SK-N-SH treated with all-trans-retinoic acid at 6 μM for 48 hours (cell line): ENCODE results near the gene KRTAP5-8.
"Not testable (repeated sequence)": the region's sequence is repeated elsewhere in the genome, so short reads cannot be mapped to it uniquely, and the experiment has no call there.

ENCODE experiments used
- ATAC-seq: fragments of 200-7000 bp; cut with Tn5 transposase; 3 replicates; pipeline ENCODE4 v1.9.1; 2020; ENCODE audit warnings: mild to moderate bottlenecking, moderate library complexity
- ARNTL ChIP-seq: fragments of 450-650 bp; formaldehyde crosslinking; IDR thresholded peaks from 2 replicates; pipeline ENCODE4 v1.5.0; 2020; ENCODE audit warnings: low read depth, mild to moderate bottlenecking, moderate library complexity, borderline replicate concordance
- BACH2 ChIP-seq: fragments of 250-450 bp; sonication (Bioruptor Pico); IDR thresholded peaks from 2 replicates; pipeline ENCODE4 v1.9.0; 2021; ENCODE audit warnings: mild to moderate bottlenecking, borderline replicate concordance
- CSDC2 ChIP-seq: fragments of 250-450 bp; sonication (Bioruptor Pico); IDR thresholded peaks from 2 replicates; pipeline ENCODE4 v1.5.0; 2020; ENCODE audit warnings: mild to moderate bottlenecking, moderate library complexity
- CSRNP3 ChIP-seq: fragments of 250-450 bp; sonication (Bioruptor Pico); IDR thresholded peaks from 2 replicates; pipeline ENCODE4 v1.5.1; 2021; ENCODE audit warnings: mild to moderate bottlenecking, moderate library complexity
- ESRRG ChIP-seq: fragments of 250-450 bp; sonication (Bioruptor Pico); IDR thresholded peaks from 2 replicates; pipeline ENCODE4 v1.6.1; 2021; ENCODE audit warnings: mild to moderate bottlenecking
- GLIS3 ChIP-seq: fragments of 250-450 bp; sonication (Bioruptor Pico); IDR thresholded peaks from 2 replicates; pipeline ENCODE4 v1.5.0; 2020; ENCODE audit warnings: mild to moderate bottlenecking, moderate library complexity
- ISL1 ChIP-seq: fragments of 250-450 bp; sonication (Bioruptor Pico); IDR thresholded peaks from 2 replicates; pipeline ENCODE4 v2.1.2; 2022; ENCODE audit warnings: mild to moderate bottlenecking, moderate library complexity
- OSR1 ChIP-seq: fragments of 250-450 bp; sonication (Bioruptor Pico); IDR thresholded peaks from 2 replicates; pipeline ENCODE4 v1.8.0; 2022; ENCODE audit warnings: moderate library complexity, mild to moderate bottlenecking, inconsistent platforms
- POU6F1 ChIP-seq: fragments of 250-450 bp; sonication (Bioruptor Pico); IDR thresholded peaks from 2 replicates; pipeline ENCODE4 v1.8.0; 2021; ENCODE audit warnings: low read depth, mild to moderate bottlenecking, moderate library complexity, borderline replicate concordance
- PPARA ChIP-seq: fragments of 250-450 bp; sonication (Bioruptor Pico); IDR thresholded peaks from 2 replicates; pipeline ENCODE4 v1.5.0; 2020; ENCODE audit warnings: mild to moderate bottlenecking, borderline replicate concordance
- RARB ChIP-seq: fragments of 250-450 bp; sonication (Bioruptor Pico); IDR thresholded peaks from 2 replicates; pipeline ENCODE4 v1.8.0; 2021; ENCODE audit warnings: mild to moderate bottlenecking, moderate library complexity
- SNAI2 ChIP-seq: fragments of 250-450 bp; sonication (Bioruptor Pico); IDR thresholded peaks from 2 replicates; pipeline ENCODE4 v1.5.0; 2020; ENCODE audit warnings: mild to moderate bottlenecking, moderate library complexity
- TCF4 ChIP-seq: fragments of 250-450 bp; sonication (Bioruptor Pico); IDR thresholded peaks from 2 replicates; pipeline ENCODE4 v1.8.0; 2021; ENCODE audit warnings: mild to moderate bottlenecking, moderate library complexity, borderline replicate concordance
- TOX ChIP-seq: fragments of 250-450 bp; sonication (Bioruptor Pico); IDR thresholded peaks from 2 replicates; pipeline ENCODE4 v1.8.0; 2021; ENCODE audit warnings: mild to moderate bottlenecking, moderate library complexity, borderline replicate concordance
- TSHZ2 ChIP-seq: fragments of 250-450 bp; sonication (Bioruptor Pico); IDR thresholded peaks from 2 replicates; pipeline ENCODE4 v1.5.0; 2020; ENCODE audit warnings: mild to moderate bottlenecking, moderate library complexity
- ZC3H10 ChIP-seq: fragments of 250-450 bp; sonication (Bioruptor Pico); IDR thresholded peaks from 2 replicates; pipeline ENCODE4 v1.5.1; 2021; ENCODE audit warnings: mild to moderate bottlenecking, moderate library complexity
- ZFP3 ChIP-seq: fragments of 250-450 bp; sonication (Bioruptor Pico); IDR thresholded peaks from 2 replicates; pipeline ENCODE4 v1.5.0; 2020; ENCODE audit warnings: mild to moderate bottlenecking, moderate library complexity
- ZFP30 ChIP-seq: fragments of 450-650 bp; formaldehyde crosslinking; IDR thresholded peaks from 2 replicates; pipeline ENCODE4 v1.5.0; 2022; ENCODE audit warnings: mild to moderate bottlenecking, moderate library complexity
- ZNF565 ChIP-seq: fragments of 450-650 bp; formaldehyde crosslinking; conservative IDR thresholded peaks from 2 replicates; pipeline ENCODE4 v1.5.0; 2020; ENCODE audit warnings: low read depth, mild to moderate bottlenecking, moderate library complexity
- ZNF70 ChIP-seq: fragments of 450-650 bp; formaldehyde crosslinking; IDR thresholded peaks from 2 replicates; pipeline ENCODE4 v1.5.0; 2020; ENCODE audit warnings: mild to moderate bottlenecking, moderate library complexity
- ZNF8 ChIP-seq: fragments of 450-650 bp; formaldehyde crosslinking; IDR thresholded peaks from 2 replicates; pipeline ENCODE4 v1.5.0; 2020; ENCODE audit warnings: mild to moderate bottlenecking, moderate library complexity

The KRTAP5-8 gene

GRCh38 chr11:71537977-71538665 is at the start of gene KRTAP5-8:
Gene KRTAP5-8, plus strand, starts transcription at chr11:71538025. Its CDS starts 31 bp downstream, at chr11:71538056.
- not testable (repeated sequence) for ATAC-seq

GRCh38 chr11:71488681-71489270 is 49.0 kb upstream of the KRTAP5-8 start:
- TF ChIP-seq RARB (CRISPR knock-in tag) (no peak), ZNF70 (CRISPR knock-in tag) (no peak), ISL1 (CRISPR knock-in tag) (no peak), ZNF565 (no peak), TSHZ2 (CRISPR knock-in tag) (no peak), ZFP30 (CRISPR knock-in tag) (no peak), SNAI2 (no peak), OSR1 (no peak), TOX (CRISPR knock-in tag) (no peak), ARNTL (CRISPR knock-in tag) (no peak), ZC3H10 (no peak), BACH2 (CRISPR knock-in tag) (no peak), POU6F1 (CRISPR knock-in tag) (no peak), ZFP3 (CRISPR knock-in tag) (no peak), PPARA (CRISPR knock-in tag) (no peak)
- peak; percentile 12; the same call in 1 of the 3 replicates for ATAC-seq

GRCh38 chr11:71489311-71490043 is 48.3 kb upstream of the KRTAP5-8 start:
- peak; percentile 52; the same call in 2 of the 3 replicates for ATAC-seq
- TF ChIP-seq ZC3H10 (no peak), ZFP3 (CRISPR knock-in tag) (no peak), ZFP30 (CRISPR knock-in tag) (no peak), OSR1 (no peak), ZNF8 (CRISPR knock-in tag) (no peak), TSHZ2 (CRISPR knock-in tag) (no peak), SNAI2 (no peak), ZNF70 (CRISPR knock-in tag) (no peak), CSDC2 (no peak)

- no peak for ATAC-seq
These were observed 47.6 kb upstream of the KRTAP5-8 start for GRCh38 chr11:71490044-71490730.

More at GRCh38 chr11:71490044-71490730, 47.6 kb upstream of the KRTAP5-8 start:
- TF ChIP-seq ZNF565 (no peak), PPARA (CRISPR knock-in tag) (no peak), ESRRG (CRISPR knock-in tag) (no peak), OSR1 (no peak), ZFP30 (CRISPR knock-in tag) (no peak), TCF4 (CRISPR knock-in tag) (no peak), POU6F1 (CRISPR knock-in tag) (no peak), ZC3H10 (no peak), CSRNP3 (no peak), ISL1 (CRISPR knock-in tag) (no peak), GLIS3 (CRISPR knock-in tag) (no peak), ZNF8 (CRISPR knock-in tag) (no peak), ARNTL (CRISPR knock-in tag) (no peak), SNAI2 (no peak), ZFP3 (CRISPR knock-in tag) (no peak)
